Gastrocnemius medialis (tissue), 4 donors: ENCODE data around the gene RACGAP1.

ENCODE experiments used
- CTCF ChIP-seq, 5 experiments: fragments of 450-650 bp in 3 of 5; fragments of 200-600 bp in 2 of 5; sonication (generic) in 2 of 5; IDR thresholded peaks in 4 of 5; conservative IDR thresholded peaks in 1 of 5; 1 replicate in 4 of 5; 2 replicates in 1 of 5; pipeline ENCODE4 v1.5.1; 2016 to 2019; ENCODE audit warnings: antibody characterized with exemption in 5 of 5, mild to moderate bottlenecking in 3 of 5, moderate library complexity in 3 of 5
- POLR2A ChIP-seq, 2 donors: fragments of 450-650 bp; IDR thresholded peaks; one replicate each; pipeline ENCODE4 v1.6.1; 2017; ENCODE audit warnings: antibody characterized with exemption in 2 of 2, mild to moderate bottlenecking in 2 of 2, moderate library complexity in 2 of 2

GRCh38 chr12:49957570-49957967, 67.7 kb downstream of the RACGAP1 start:
- TF ChIP-seq CTCF (IDR thresholded peaks at IDR 0.05 in 4 of 5, conservative IDR thresholded peaks at IDR 0.05 in 1 of 5) (no peak), POLR2A (IDR thresholded peaks at IDR 0.05) (no peak)
